ENCODE data around the gene ZBTB16.

Gene ZBTB16

DNA sequence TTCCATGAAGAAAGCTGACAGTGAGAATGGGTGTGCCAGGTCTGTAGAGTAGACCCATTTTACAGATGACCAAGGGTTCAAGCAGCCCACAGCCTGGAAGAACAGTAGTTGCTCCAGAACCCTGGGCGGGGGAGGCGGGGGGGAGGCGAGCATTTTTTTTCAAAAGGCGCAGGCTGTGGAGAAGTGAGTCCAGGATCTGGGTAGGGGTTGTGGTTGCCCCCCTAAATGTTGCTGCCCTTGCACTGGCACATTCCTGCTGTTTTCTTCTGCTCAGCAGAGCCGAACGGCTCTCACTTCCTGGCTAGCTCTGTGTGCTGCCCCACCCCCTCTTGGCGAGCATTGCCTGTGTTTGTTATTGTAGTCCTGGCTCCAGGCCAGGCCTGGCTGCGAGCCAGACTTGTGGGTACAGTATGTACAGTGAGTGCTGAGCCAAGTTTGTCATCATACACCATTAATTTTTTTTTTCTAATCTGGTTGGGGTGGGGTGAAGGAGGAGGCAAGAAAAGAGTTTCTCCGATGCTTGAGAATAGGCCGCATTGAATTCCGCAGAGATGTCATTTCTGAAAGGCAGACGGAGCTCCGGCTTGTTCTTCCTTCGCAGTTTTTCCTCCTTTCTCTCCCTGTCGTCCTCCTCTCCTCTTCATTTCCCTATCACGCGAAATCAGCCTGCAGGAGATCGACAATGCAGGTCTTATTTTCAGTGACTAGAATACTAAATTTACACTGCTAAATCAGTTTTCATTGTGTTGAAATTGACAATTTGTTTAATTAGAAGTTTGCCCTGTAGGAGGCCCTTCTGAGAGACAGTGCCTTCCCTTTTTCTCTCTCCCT lies 100.5 kb downstream of the ZBTB16 start:
- peaks cover 63% of the 10 kb centered on the region for H3K4me1 ChIP-seq (ENCODE audit: insufficient read depth, poor library complexity, severe bottlenecking)
- H3K4me3 ChIP-seq (ENCODE audit: severe bottlenecking): peak overlapping the region; percentile 11
- peak; percentile 58 for ATAC-seq (ENCODE audit: low read depth)
- H3K9me3 ChIP-seq (ENCODE audit: severe bottlenecking): no peaks in the 10 kb centered on the region
- TF ChIP-seq, protein P1, sequence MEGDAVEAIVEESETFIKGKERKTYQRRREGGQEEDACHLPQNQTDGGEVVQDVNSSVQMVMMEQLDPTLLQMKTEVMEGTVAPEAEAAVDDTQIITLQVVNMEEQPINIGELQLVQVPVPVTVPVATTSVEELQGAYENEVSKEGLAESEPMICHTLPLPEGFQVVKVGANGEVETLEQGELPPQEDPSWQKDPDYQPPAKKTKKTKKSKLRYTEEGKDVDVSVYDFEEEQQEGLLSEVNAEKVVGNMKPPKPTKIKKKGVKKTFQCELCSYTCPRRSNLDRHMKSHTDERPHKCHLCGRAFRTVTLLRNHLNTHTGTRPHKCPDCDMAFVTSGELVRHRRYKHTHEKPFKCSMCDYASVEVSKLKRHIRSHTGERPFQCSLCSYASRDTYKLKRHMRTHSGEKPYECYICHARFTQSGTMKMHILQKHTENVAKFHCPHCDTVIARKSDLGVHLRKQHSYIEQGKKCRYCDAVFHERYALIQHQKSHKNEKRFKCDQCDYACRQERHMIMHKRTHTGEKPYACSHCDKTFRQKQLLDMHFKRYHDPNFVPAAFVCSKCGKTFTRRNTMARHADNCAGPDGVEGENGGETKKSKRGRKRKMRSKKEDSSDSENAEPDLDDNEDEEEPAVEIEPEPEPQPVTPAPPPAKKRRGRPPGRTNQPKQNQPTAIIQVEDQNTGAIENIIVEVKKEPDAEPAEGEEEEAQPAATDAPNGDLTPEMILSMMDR (IDR thresholded peaks at IDR 0.05; ENCODE audit: poor library complexity, severe bottlenecking): peak; percentile 13
- no peaks in the 10 kb centered on the region for H3K27me3 ChIP-seq (ENCODE audit: insufficient read depth, poor library complexity, severe bottlenecking)
- H3K36me3 ChIP-seq (ENCODE audit: low read depth): peaks cover 19% of the 10 kb centered on the region
- DNase-seq (ENCODE audit: low spot score): peak; percentile 97
- peak overlapping the region; percentile 99 for H3K27ac ChIP-seq (ENCODE audit: poor library complexity, severe bottlenecking)

DNA sequence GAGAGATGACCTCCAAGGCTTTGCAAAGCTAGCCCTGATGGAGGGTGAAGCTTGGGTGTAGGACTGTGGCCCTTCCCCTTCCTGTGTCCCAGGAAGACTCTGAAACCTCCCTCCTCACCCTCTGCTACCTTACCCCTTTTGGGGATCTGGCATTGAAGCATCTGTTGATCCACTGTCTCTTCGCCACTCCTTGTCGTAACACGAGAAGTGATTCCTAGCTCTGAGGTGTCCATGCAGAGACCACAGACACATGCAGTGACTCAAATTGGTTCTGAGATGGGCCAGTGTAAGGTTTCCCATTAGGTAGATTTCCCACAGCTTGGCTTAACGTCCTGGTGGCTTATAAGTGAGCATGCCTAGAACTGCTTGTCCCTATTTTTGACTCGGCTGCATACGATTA lies 101.4 kb downstream of the ZBTB16 start:
- Histone ChIP-seq H3K27ac (ENCODE audit: poor library complexity, severe bottlenecking) (peak overlapping the region; percentile 99), H3K4me1 (ENCODE audit: insufficient read depth, poor library complexity, severe bottlenecking) (peaks cover 66% of the 10 kb centered on the region), H3K36me3 (ENCODE audit: low read depth) (peaks cover 19% of the 10 kb centered on the region), H3K9me3 (ENCODE audit: severe bottlenecking) (no peaks in the 10 kb centered on the region), H3K27me3 (ENCODE audit: insufficient read depth, poor library complexity, severe bottlenecking) (no peaks in the 10 kb centered on the region), H3K4me3 (ENCODE audit: severe bottlenecking) (no peak overlapping the region)
- ATAC-seq (ENCODE audit: low read depth) (peak; percentile 18; the same call in 2 of the 3 replicates), DNase-seq (ENCODE audit: low spot score) (no peak)
- TF ChIP-seq, protein P1 (IDR thresholded peaks at IDR 0.05; ENCODE audit: poor library complexity, severe bottlenecking): no peak

DNA sequence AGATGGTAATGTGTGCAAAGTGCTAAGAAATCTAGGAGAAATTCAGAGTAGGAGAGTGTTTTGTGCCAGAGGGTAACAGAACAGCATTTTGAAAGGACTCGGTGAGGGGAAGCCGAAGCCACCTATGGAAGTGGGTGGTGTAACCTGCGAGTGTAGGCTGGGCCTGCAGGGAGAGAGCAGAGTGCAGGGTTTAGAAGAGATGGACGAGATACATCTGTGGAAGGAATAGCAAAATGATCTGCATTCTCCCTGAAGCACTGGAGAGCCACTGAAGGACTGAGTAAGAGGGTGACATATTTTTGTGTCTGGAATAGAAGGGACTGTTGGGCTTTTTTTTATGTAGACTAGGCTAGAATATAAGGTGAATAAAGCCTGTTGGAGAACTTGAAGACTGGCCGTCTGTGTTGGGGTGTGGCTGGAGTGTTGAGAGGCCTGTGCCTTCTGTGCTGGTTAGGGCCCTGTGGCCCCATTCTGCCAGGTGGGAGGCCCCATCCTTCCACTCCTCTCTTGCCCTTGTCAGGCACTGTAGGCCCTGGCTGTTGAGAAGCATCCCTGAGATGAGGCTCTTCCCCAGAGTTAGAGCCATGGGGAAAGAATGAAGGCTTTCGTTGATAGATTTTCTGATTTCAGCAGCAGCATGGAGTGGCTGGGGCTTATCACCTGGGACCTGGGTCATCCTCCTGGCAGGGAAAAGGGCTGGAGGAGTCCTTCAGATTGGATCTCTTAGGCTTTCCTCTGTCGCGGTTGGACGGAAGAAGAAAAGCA lies 102.2 kb downstream of the ZBTB16 start:
- H3K9me3 ChIP-seq (ENCODE audit: severe bottlenecking): no peaks in the 10 kb centered on the region
- ATAC-seq (ENCODE audit: low read depth): no peak
- H3K27ac ChIP-seq (ENCODE audit: poor library complexity, severe bottlenecking): peak overlapping the region; percentile 99
- no peak for DNase-seq (ENCODE audit: low spot score)
- H3K4me3 ChIP-seq (ENCODE audit: severe bottlenecking): no peak overlapping the region
- peaks cover 13% of the 10 kb centered on the region for H3K36me3 ChIP-seq (ENCODE audit: low read depth)
- TF ChIP-seq, protein P1 (IDR thresholded peaks at IDR 0.05; ENCODE audit: poor library complexity, severe bottlenecking): no peak
- no peaks in the 10 kb centered on the region for H3K27me3 ChIP-seq (ENCODE audit: insufficient read depth, poor library complexity, severe bottlenecking)
- peaks cover 74% of the 10 kb centered on the region for H3K4me1 ChIP-seq (ENCODE audit: insufficient read depth, poor library complexity, severe bottlenecking)

DNA sequence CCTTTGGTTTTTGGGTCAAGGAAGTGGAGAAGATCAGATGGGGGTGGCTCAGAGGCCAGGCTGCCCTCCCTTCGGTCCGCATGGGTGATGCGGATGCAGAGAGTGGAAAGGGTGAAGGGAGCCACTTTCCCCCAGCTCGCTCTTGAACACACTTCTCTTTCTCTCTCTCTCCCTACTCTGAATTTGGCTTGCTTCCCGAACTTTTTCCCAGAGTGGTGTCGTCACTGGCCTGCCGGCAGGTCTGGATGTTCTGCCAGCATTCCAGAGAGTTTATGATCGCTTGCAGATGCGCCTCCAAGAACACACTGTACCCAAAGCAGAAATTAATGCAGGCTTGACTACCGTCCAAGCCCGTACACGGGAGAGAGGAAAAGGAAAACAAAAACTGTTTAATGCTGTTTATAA lies 103.2 kb downstream of the ZBTB16 start:
- peaks cover 9% of the 10 kb centered on the region for H3K36me3 ChIP-seq (ENCODE audit: low read depth)
- ATAC-seq (ENCODE audit: low read depth) (peak; percentile 73), DNase-seq (ENCODE audit: low spot score) (peak; percentile 88)
- H3K27ac ChIP-seq (ENCODE audit: poor library complexity, severe bottlenecking): peak overlapping the region; percentile 99
- H3K4me1 ChIP-seq (ENCODE audit: insufficient read depth, poor library complexity, severe bottlenecking): peaks cover 82% of the 10 kb centered on the region
- TF ChIP-seq, protein P1 (IDR thresholded peaks at IDR 0.05; ENCODE audit: poor library complexity, severe bottlenecking): no peak
- H3K27me3 ChIP-seq (ENCODE audit: insufficient read depth, poor library complexity, severe bottlenecking): no peaks in the 10 kb centered on the region
- no peaks in the 10 kb centered on the region for H3K9me3 ChIP-seq (ENCODE audit: severe bottlenecking)
- no peak overlapping the region for H3K4me3 ChIP-seq (ENCODE audit: severe bottlenecking)
